Parathyroid adenoma (tissue), 2 donors: Measurements from ENCODE around the gene CREB3L2.
"Not testable (repeated sequence)": the region's sequence is repeated elsewhere in the genome, so short reads cannot be mapped to it uniquely, and the experiment has no call there.

ENCODE experiments used
- H2AFZ ChIP-seq: fragments of 300-600 bp; sonication (generic); one replicate; pipeline ENCODE4 v1.7.0; 2017; ENCODE audit warnings: antibody characterized with exemption, mild to moderate bottlenecking
- H3K27ac ChIP-seq: fragments of 300-600 bp; sonication (generic); one replicate; pipeline ENCODE4 v1.7.0; 2017
- H3K27me3 ChIP-seq: fragments of 300-600 bp; sonication (generic); one replicate; pipeline ENCODE4 v1.7.0; 2017; ENCODE audit warnings: low read length; ENCODE audit not compliant: control insufficient read depth, insufficient read depth
- H3K36me3 ChIP-seq: fragments of 300-600 bp; sonication (generic); one replicate; pipeline ENCODE4 v1.7.0; 2017; ENCODE audit warnings: low read length; ENCODE audit not compliant: control insufficient read depth, insufficient read depth
- H3K4me1 ChIP-seq: fragments of 300-600 bp; sonication (generic); one replicate; pipeline ENCODE4 v1.7.0; 2017; ENCODE audit warnings: control low read depth
- H3K4me2 ChIP-seq: fragments of 300-600 bp; sonication (generic); one replicate; pipeline ENCODE4 v1.7.0; 2017; ENCODE audit warnings: low read length
- H3K4me3 ChIP-seq: fragments of 300-600 bp; sonication (generic); one replicate; pipeline ENCODE4 v1.7.0; 2017; ENCODE audit warnings: low read depth, low read length
- H3K79me2 ChIP-seq: fragments of 300-600 bp; sonication (generic); one replicate; pipeline ENCODE4 v1.7.0; 2017; ENCODE audit warnings: control low read depth
- H3K9ac ChIP-seq: fragments of 300-600 bp; sonication (generic); one replicate; pipeline ENCODE4 v1.7.0; 2017; ENCODE audit warnings: mild to moderate bottlenecking
- H3K9me3 ChIP-seq: fragments of 300-600 bp; sonication (generic); one replicate; pipeline ENCODE4 v1.7.0; 2017; ENCODE audit warnings: low read length; ENCODE audit not compliant: control insufficient read depth
- CTCF ChIP-seq: fragments of 300-600 bp; sonication (generic); IDR thresholded peaks from one replicate; pipeline ENCODE4 v1.7.0; 2017; ENCODE audit warnings: antibody characterized with exemption, mild to moderate bottlenecking
- donor health status: primary hyperparathyroidism.

CREB3L2 gene

DNA sequence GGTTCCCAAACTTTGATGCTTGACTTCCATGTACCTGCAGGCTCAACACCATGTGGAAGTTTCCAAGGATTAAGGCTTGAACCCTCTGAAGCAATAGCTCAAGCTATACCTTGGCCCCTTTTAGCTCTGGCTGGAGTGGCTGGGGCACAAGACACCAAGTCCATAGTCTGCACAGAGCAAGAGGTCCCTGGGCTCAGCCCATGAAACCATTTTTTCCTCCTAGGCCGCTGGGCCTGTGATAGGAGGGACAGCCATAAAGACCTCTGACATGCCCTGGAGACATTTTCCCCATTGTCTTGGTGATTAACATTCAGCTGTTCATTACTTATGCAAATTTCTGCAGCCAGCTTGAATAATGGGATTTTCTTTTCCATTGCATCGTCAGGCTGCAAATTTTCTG, 169.5 kb downstream of the CREB3L2 start:
- no peaks in the 10 kb centered on the region for H3K9me3 ChIP-seq
- no peak for TF ChIP-seq CTCF
- H3K79me2 ChIP-seq = no peaks in the 10 kb centered on the region
- H3K27me3 ChIP-seq = no peaks in the 10 kb centered on the region
- H3K4me2 ChIP-seq = no peak overlapping the region
- no peak overlapping the region for H3K27ac ChIP-seq
- no peak overlapping the region for H2AFZ ChIP-seq
- no peaks in the 10 kb centered on the region for H3K36me3 ChIP-seq
- H3K9ac ChIP-seq = no peak overlapping the region
- no peak overlapping the region for H3K4me3 ChIP-seq
- H3K4me1 ChIP-seq = no peaks in the 10 kb centered on the region

- H3K27me3 ChIP-seq, H3K4me2 ChIP-seq: not testable (repeated sequence)
Measured at GRCh38 chr7:137831555-137831954, 170.3 kb downstream of the CREB3L2 start.

DNA sequence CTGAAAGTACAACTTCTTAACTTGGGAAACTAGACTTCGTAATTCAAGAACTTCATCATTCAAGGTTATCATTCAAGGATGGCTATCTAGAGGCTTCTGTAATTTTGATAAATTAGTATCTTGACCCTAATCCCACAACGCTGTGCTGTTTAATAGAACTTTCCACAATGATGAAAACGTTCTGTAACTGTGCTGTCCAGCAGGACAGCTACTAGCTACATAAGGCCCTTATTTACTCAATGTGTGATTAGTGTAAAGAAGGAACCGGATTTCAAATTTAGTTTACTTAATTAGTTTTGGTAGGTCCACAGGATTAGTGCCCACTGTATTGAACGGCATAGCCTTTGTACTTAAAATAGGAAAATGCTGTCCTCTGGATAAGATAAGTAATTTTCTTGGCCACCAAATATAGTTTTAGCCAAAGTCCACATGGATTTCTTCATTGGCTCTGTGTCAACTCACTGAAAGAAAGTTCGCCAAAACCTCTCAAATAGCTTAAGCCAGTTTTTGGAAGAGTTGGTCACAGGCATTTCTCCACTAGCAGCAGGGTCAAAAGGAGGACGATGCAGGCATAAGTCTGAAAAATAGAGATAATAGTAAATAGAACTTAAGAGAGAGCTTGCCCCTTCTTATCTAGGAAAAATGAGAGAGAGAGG, 172.4 kb downstream of the CREB3L2 start:
- no peaks in the 10 kb centered on the region for H3K9me3 ChIP-seq
- no peak overlapping the region for H3K27ac ChIP-seq
- H3K36me3 ChIP-seq = no peaks in the 10 kb centered on the region
- TF ChIP-seq CTCF = no peak
- no peak overlapping the region for H3K9ac ChIP-seq
- no peak overlapping the region for H3K4me2 ChIP-seq
- no peaks in the 10 kb centered on the region for H3K4me1 ChIP-seq
- H2AFZ ChIP-seq = no peak overlapping the region
- H3K27me3 ChIP-seq = no peaks in the 10 kb centered on the region
- H3K79me2 ChIP-seq = no peaks in the 10 kb centered on the region
- no peak overlapping the region for H3K4me3 ChIP-seq

More at GRCh38 chr7:137831555-137831954, 170.3 kb downstream of the CREB3L2 start:
- H3K4me3 ChIP-seq, H3K4me1 ChIP-seq, H3K9ac ChIP-seq, H2AFZ ChIP-seq, H3K9me3 ChIP-seq, H3K27ac ChIP-seq, H3K79me2 ChIP-seq, H3K36me3 ChIP-seq: not testable (repeated sequence)

DNA sequence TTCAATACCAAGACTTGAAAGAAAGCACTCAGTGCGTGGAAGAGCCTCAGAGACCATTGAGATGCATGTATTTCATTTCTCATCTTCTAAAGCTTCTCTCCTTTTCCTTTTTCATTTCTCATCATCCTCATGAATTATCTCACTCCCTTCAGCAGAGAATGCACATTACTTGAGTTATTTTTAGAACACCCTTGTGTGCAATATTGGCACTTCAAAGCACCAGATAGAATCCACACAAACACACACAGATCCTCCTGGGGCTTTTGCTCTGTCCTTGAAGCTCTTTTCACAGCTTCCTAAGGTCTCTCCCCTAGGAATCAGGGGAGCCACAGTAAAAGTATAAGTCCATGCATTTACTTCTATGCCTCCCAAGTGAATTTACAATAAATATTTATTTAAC, 173.4 kb downstream of the CREB3L2 start:
- no peaks in the 10 kb centered on the region for H3K4me1 ChIP-seq
- no peak overlapping the region for H3K27ac ChIP-seq
- no peak for TF ChIP-seq CTCF
- no peaks in the 10 kb centered on the region for H3K9me3 ChIP-seq
- no peak overlapping the region for H3K4me3 ChIP-seq
- H3K27me3 ChIP-seq = no peaks in the 10 kb centered on the region
- H3K79me2 ChIP-seq = no peaks in the 10 kb centered on the region
- no peak overlapping the region for H2AFZ ChIP-seq
- H3K4me2 ChIP-seq = no peak overlapping the region
- no peak overlapping the region for H3K9ac ChIP-seq
- no peaks in the 10 kb centered on the region for H3K36me3 ChIP-seq

GRCh38 chr7:137825489-137825888, 176.4 kb downstream of the CREB3L2 start:
- TF ChIP-seq CTCF = no peak
- Histone ChIP-seq H3K27ac (no peak overlapping the region), H3K27me3 (no peaks in the 10 kb centered on the region), H3K9me3 (no peaks in the 10 kb centered on the region), H2AFZ (no peak overlapping the region), H3K36me3 (no peaks in the 10 kb centered on the region), H3K4me2 (no peak overlapping the region), H3K9ac (no peak overlapping the region), H3K79me2 (no peaks in the 10 kb centered on the region), H3K4me1 (no peaks in the 10 kb centered on the region), H3K4me3 (no peak overlapping the region)
